Neuronal stem cell (in vitro differentiated cells): ENCODE measurements around the gene CCDC138.

Experiments
- DNase-seq: peaks from one replicate; pipeline ENCODE4 v3.0.0-alpha.2; 2013; ENCODE audit warnings: low spot score
- H2AFZ ChIP-seq: one replicate; pipeline ENCODE4 v1.6.1; 2013; ENCODE audit warnings: mild to moderate bottlenecking, low read length, inconsistent platforms
- H2AK5ac ChIP-seq: 2 replicates; pipeline ENCODE4 v1.6.1; 2013; ENCODE audit warnings: low read depth, mild to moderate bottlenecking, inconsistent platforms, low read length, moderate library complexity, mixed read lengths
- H2BK120ac ChIP-seq: 2 replicates; pipeline ENCODE4 v1.6.1; 2013; ENCODE audit warnings: low read depth, mild to moderate bottlenecking, inconsistent platforms, low read length, moderate library complexity, mixed read lengths
- H2BK12ac ChIP-seq: one replicate; pipeline ENCODE4 v1.6.1; 2013; ENCODE audit warnings: low read length, inconsistent platforms
- H2BK15ac ChIP-seq: 2 replicates; pipeline ENCODE4 v1.6.1; 2013; ENCODE audit warnings: mild to moderate bottlenecking, low read length, inconsistent platforms, mixed read lengths
- H2BK5ac ChIP-seq: one replicate; pipeline ENCODE4 v1.6.1; 2013; ENCODE audit warnings: inconsistent platforms, mild to moderate bottlenecking, low read length, moderate library complexity
- H3K14ac ChIP-seq: one replicate; pipeline ENCODE4 v1.6.1; 2013; ENCODE audit warnings: low read length, inconsistent platforms
- H3K18ac ChIP-seq: 2 replicates; pipeline ENCODE4 v1.6.1; 2013; ENCODE audit warnings: low read length, inconsistent platforms
- H3K23ac ChIP-seq: 2 replicates; pipeline ENCODE4 v1.6.1; 2013; ENCODE audit warnings: low read depth, mild to moderate bottlenecking, mixed read lengths, low read length, inconsistent platforms; ENCODE audit not compliant: poor library complexity
- H3K27ac ChIP-seq: replicated peaks from 3 replicates; pipeline ENCODE4 v1.5.1; 2013; ENCODE audit warnings: low read length, inconsistent platforms
- H3K27me3 ChIP-seq, 3 experiments: 2 replicates each; pipeline ENCODE4 v1.6.1; 2013; ENCODE audit warnings: low read length in 3 of 3, mild to moderate bottlenecking in 2 of 3, inconsistent platforms in 1 of 3, low read depth in 1 of 3, mixed read lengths in 1 of 3, moderate library complexity in 1 of 3; ENCODE audit not compliant: control insufficient read depth in 3 of 3, insufficient read depth in 3 of 3
- H3K36me3 ChIP-seq, 2 donors: replicated peaks in 1 of 2; 2 replicates each; pipeline ENCODE4 v1.6.1; 2013; ENCODE audit warnings: low read length in 2 of 2; ENCODE audit not compliant: control insufficient read depth in 2 of 2, insufficient read depth in 2 of 2
- H3K4ac ChIP-seq: 2 replicates; pipeline ENCODE4 v1.6.1; 2013; ENCODE audit warnings: inconsistent platforms, mild to moderate bottlenecking, low read length, moderate library complexity
- H3K4me1 ChIP-seq, 2 donors: 1 replicate in 1 of 2; 2 replicates in 1 of 2; pipeline ENCODE4 v1.6.1; 2013; ENCODE audit warnings: low read length in 2 of 2, low read depth in 1 of 2; ENCODE audit not compliant: control insufficient read depth in 2 of 2, insufficient read depth in 1 of 2
- H3K4me2 ChIP-seq: one replicate; pipeline ENCODE4 v1.6.1; 2013; ENCODE audit warnings: mild to moderate bottlenecking, low read length, inconsistent platforms; ENCODE audit not compliant: insufficient read depth, poor library complexity, severe bottlenecking
- H3K4me3 ChIP-seq, 2 donors: 2 replicates each; pipeline ENCODE4 v1.5.1; 2013; ENCODE audit warnings: low read length in 2 of 2, mild to moderate bottlenecking in 2 of 2, inconsistent platforms in 1 of 2, moderate library complexity in 1 of 2
- H3K79me1 ChIP-seq: one replicate; pipeline ENCODE4 v1.6.1; 2013; ENCODE audit warnings: low read depth, mild to moderate bottlenecking, inconsistent platforms, low read length, moderate library complexity
- H3K9ac ChIP-seq: one replicate; pipeline ENCODE4 v1.6.1; 2013; ENCODE audit warnings: mild to moderate bottlenecking, low read depth, low read length, inconsistent platforms; ENCODE audit not compliant: poor library complexity
- H3K9me3 ChIP-seq, 2 donors: replicated peaks in 1 of 2; 2 replicates each; pipeline versions ENCODE3 to v1.6.1; 2013; ENCODE audit warnings: low read length in 2 of 2, mild to moderate bottlenecking in 2 of 2, inconsistent platforms in 1 of 2, low read depth in 1 of 2, mixed read lengths in 1 of 2, moderate library complexity in 1 of 2; ENCODE audit not compliant: control insufficient read depth in 2 of 2, insufficient read depth in 1 of 2
- H4K8ac ChIP-seq: one replicate; pipeline ENCODE4 v1.6.1; 2013; ENCODE audit warnings: low read depth, mild to moderate bottlenecking, inconsistent platforms, low read length, moderate library complexity
- H4K91ac ChIP-seq: one replicate; pipeline ENCODE4 v1.6.1; 2013; ENCODE audit warnings: low read length, low read depth, mild to moderate bottlenecking, inconsistent platforms; ENCODE audit not compliant: poor library complexity
- WGBS, 2 donors: extraction: QIAGEN DNeasy Blood & Tissue Kit; methylation state at CpG; one replicate each; pipeline ENCODE4 v1.1.7; 2013; ENCODE audit warnings: missing lambda C conversion rate in 2 of 2, mixed read lengths in 1 of 2; ENCODE audit not compliant: insufficient read length in 2 of 2, insufficient replicate concordance in 1 of 2; ENCODE audit errors: extremely low coverage in 2 of 2; 5-methylcytosine and 5-hydroxymethylcytosine counted together

Gene CCDC138

DNA sequence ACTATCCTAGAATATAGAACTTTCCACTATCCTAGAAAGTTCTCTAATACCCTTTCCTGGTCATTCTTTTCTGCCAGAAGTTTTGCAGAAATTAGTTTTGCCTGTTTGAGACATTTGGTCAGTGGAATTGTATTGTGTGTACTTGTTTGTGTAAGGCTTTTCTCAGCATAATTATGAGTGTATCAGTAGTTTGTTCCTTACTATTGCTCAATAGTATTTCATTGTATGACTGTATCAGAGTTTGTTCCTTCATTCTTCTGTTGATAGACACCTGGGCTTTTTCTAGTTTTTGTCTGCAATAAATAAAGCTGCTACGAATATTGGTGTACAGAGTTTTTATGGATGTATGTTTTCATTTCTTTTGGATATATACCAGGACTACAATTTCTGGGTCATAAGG, 27.2 kb downstream of the CCDC138 start:
- Histone ChIP-seq H3K4me3 (no peak overlapping the region), H2BK12ac (no peak overlapping the region), H3K23ac (no peak overlapping the region), H3K27me3 (no peaks in the 10 kb centered on the region), H2BK5ac (no peak overlapping the region), H3K36me3 (peaks cover 18 to 83% of the 10 kb centered on the region in 2 donors), H3K4me2 (no peak overlapping the region), H3K4me1 (no peaks in the 10 kb centered on the region), H3K27ac (no peak overlapping the region), H2AK5ac (no peak overlapping the region), H2BK120ac (no peak overlapping the region), H2BK15ac (no peak overlapping the region), H2AFZ (no peak overlapping the region), H3K79me1 (peaks cover 2% of the 10 kb centered on the region), H3K4ac (no peak overlapping the region), H3K18ac (no peak overlapping the region), H3K9ac (no peak overlapping the region), H4K8ac (no peak overlapping the region), H3K14ac (no peak overlapping the region), H4K91ac (no peak overlapping the region), H3K9me3 (peaks cover 0 to 37% of the 10 kb centered on the region in 2 donors)
- WGBS, 2 donors, result no CpG with 5 or more reads among the region's 1 CpG
- DNase-seq, result no peak

DNA sequence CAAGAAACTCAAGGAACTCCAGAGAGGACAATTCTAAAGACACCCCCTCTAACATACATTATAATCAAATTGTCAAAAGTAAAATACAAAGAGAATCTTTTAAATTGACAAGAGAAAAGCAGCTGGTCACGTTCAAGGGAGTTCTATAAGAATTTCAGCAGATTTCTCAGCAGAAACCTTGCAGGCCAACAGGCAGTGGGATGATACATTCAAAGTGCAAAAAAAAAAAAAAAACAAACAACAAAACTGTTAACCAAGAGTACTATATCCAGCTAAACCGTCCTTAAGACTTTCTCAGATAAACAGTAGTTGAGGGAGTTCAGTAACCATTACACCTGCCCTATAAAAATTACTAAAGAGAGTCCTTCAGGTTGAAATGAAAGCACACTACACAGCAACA, 33.9 kb downstream of the CCDC138 start:
- H2BK120ac ChIP-seq, result no peak overlapping the region
- H2AK5ac ChIP-seq, result no peak overlapping the region
- H3K14ac ChIP-seq, result no peak overlapping the region
- H3K79me1 ChIP-seq, result no peaks in the 10 kb centered on the region
- no peak overlapping the region for H3K4ac ChIP-seq
- no peaks in the 10 kb centered on the region for H3K4me1 ChIP-seq
- H2BK5ac ChIP-seq, result no peak overlapping the region
- no peak overlapping the region for H3K27ac ChIP-seq
- peaks cover 5 to 29% of the 10 kb centered on the region in 2 donors for H3K9me3 ChIP-seq
- no peak for DNase-seq
- H4K91ac ChIP-seq, result no peak overlapping the region
- peaks cover 28 to 95% of the 10 kb centered on the region in 2 donors for H3K36me3 ChIP-seq
- H3K4me3 ChIP-seq, result no peak overlapping the region
- no peak overlapping the region for H4K8ac ChIP-seq
- no peaks in the 10 kb centered on the region for H3K27me3 ChIP-seq
- WGBS, 2 donors, result no CpG with 5 or more reads among the region's 2 CpGs
- H2BK15ac ChIP-seq, result no peak overlapping the region
- H2BK12ac ChIP-seq, result no peak overlapping the region
- no peak overlapping the region for H2AFZ ChIP-seq
- no peak overlapping the region for H3K23ac ChIP-seq
- H3K9ac ChIP-seq, result no peak overlapping the region
- H3K4me2 ChIP-seq, result no peak overlapping the region
- H3K18ac ChIP-seq, result no peak overlapping the region

DNA sequence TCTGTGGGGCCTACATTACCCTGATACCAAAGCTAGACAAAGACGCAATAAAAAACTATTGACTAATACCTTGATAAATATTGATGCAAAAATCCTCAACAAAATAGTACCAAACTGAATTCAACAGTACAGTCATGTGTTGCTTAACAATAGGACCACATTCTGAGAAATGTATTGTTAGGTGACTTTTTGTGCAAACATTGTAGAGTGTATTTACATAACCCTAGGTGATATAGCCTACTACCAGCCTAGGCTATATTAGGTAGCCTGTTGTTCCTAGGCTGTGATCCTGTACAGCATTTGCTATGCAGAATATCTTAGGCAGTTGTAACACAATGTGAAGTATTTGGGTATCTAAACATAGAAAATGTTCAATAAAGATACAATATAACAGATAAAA, 36.7 kb downstream of the CCDC138 start:
- no peak overlapping the region for H2BK5ac ChIP-seq
- no peaks in the 10 kb centered on the region for H3K79me1 ChIP-seq
- no peak overlapping the region for H3K9ac ChIP-seq
- no peak overlapping the region for H4K91ac ChIP-seq
- H3K23ac ChIP-seq, result no peak overlapping the region
- H3K14ac ChIP-seq, result no peak overlapping the region
- H3K4me1 ChIP-seq, result no peaks in the 10 kb centered on the region
- no peak overlapping the region for H3K4ac ChIP-seq
- no peak overlapping the region for H4K8ac ChIP-seq
- no peak overlapping the region for H3K4me3 ChIP-seq
- DNase-seq, result no peak
- H2BK15ac ChIP-seq, result no peak overlapping the region
- no peak overlapping the region for H3K27ac ChIP-seq
- peaks cover 10 to 93% of the 10 kb centered on the region in 2 donors for H3K36me3 ChIP-seq
- H3K18ac ChIP-seq, result no peak overlapping the region
- H2AFZ ChIP-seq, result no peak overlapping the region
- no peak overlapping the region for H2AK5ac ChIP-seq
- H3K27me3 ChIP-seq, result no peaks in the 10 kb centered on the region
- no peak overlapping the region for H2BK12ac ChIP-seq
- peaks cover 5 to 20% of the 10 kb centered on the region in 2 donors for H3K9me3 ChIP-seq
- no peak overlapping the region for H3K4me2 ChIP-seq
- no CpG with 5 or more reads among the region's 1 CpG for WGBS, 2 donors
- H2BK120ac ChIP-seq, result no peak overlapping the region

DNA sequence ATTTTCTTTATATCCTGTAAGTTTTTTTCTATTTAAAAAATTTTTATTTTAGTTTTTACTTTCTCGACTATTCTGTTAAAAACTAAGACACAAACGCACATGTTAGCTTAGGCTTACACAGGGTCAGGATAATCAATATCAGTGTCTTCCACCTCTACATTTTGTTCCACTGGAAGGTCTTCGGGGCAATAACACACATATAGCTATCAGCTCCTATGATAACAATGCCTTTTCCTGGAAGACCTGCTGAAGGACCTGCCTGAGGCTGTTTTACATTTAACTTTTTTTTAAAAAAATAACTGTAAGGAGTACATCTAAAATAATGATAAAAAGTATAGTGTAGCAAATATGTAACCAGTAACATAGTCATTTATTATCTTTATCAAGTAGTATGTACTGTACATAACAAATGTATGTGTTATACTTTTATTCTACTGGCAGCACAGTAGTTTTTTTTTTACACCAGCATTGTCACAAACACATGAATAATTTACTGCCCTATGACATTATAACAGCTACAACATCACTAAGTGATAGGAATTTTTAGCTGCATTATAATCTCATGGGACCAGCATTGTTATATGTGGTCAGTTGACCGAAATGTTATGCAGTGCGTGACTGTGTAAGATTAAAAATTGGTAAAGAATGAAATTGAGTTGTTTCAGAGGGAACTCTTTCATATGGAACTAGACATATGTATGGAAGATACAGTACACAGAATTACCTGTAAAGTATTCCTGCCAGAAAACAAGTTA, 37.9 kb downstream of the CCDC138 start:
- Histone ChIP-seq H3K18ac (no peak overlapping the region), H3K4me1 (no peaks in the 10 kb centered on the region), H3K4me3 (no peak overlapping the region), H2BK5ac (no peak overlapping the region), H3K9ac (no peak overlapping the region), H3K4ac (no peak overlapping the region), H4K91ac (no peak overlapping the region), H2BK120ac (no peak overlapping the region), H3K9me3 (peaks cover under 1 to 12% of the 10 kb centered on the region in 2 donors), H3K14ac (no peak overlapping the region), H3K23ac (no peak overlapping the region), H3K79me1 (no peaks in the 10 kb centered on the region), H4K8ac (no peak overlapping the region), H3K27ac (no peak overlapping the region), H3K27me3 (no peaks in the 10 kb centered on the region), H2BK12ac (no peak overlapping the region), H3K36me3 (peaks cover 4 to 85% of the 10 kb centered on the region in 2 donors), H2AK5ac (no peak overlapping the region), H2BK15ac (no peak overlapping the region), H3K4me2 (no peak overlapping the region), H2AFZ (no peak overlapping the region)
- no peak for DNase-seq
- WGBS, 2 donors, result 100% methylated on average over 2 of the region's 5 CpGs; no CpG with 5 or more reads in 1 of the 2 donors
